ENCODE measurements around the gene CFAP57. TPM values are rescaled to one million over a fixed set of nuclear protein-coding genes. Genes with fewer than 3 reads are reported as not detected.

Gene CFAP57
- total and polyA plus RNA-seq, 2 of the 8 experiments (the other 6 are each of a cell fraction or from before 2014, with no cell fraction given) = 0.20 to 0.80 TPM

GRCh38 chr1:43285269-43285990, 113.3 kb downstream of the CFAP57 start, which contains the start of gene C1orf210:
Gene C1orf210, minus strand, starts transcription at chr1:43285581. Its CDS starts 2,311 bp downstream, at chr1:43283270.
- Histone ChIP-seq H3K9me3 (ENCODE audit: insufficient read depth in 2 of 2, low read depth in 1 of 2, low read length in 1 of 2) (no peaks in the 10 kb centered on the region), H3K4me1 (replicated peaks in 1 of 4; ENCODE audit: control insufficient read depth in 3 of 4, insufficient read depth in 4 of 4, low read length in 3 of 4) (peaks cover 0 to 15% (median 12%) of the 10 kb centered on the region in 4 experiments; a peak in 6 of 7 replicates), H3K79me2 (ENCODE audit: control insufficient read depth in 1 of 2, insufficient read depth in 2 of 2, low read length in 2 of 2) (no peaks in the 10 kb centered on the region), H2AFZ (ENCODE audit: low read length) (peak within 1 kb of the TSS; percentile 83), H2BK5ac (ENCODE audit: low read depth, low read length) (peak within 1 kb of the TSS; percentile 90), H3K79me1 (ENCODE audit: low read depth, low read length) (no peaks in the 10 kb centered on the region; the same call in none of the 2 replicates), H4K20me1 (replicated peaks in 1 of 2; ENCODE audit: control insufficient read depth in 1 of 2, insufficient read depth in 2 of 2, low read length in 2 of 2) (no peaks in the 10 kb centered on the region), H2BK120ac (replicated peaks; ENCODE audit: low read depth, low read length) (no peak within 1 kb of the TSS), H4K91ac (replicated peaks; ENCODE audit: insufficient read length, low read length) (peak within 1 kb of the TSS; percentile 76), H3K4me2 (ENCODE audit: insufficient read depth in 1 of 2, low read depth in 2 of 2, low read length in 2 of 2) (peak within 1 kb of the TSS; percentile 72 to 99), H2AK5ac (ENCODE audit: low read depth, low read length) (peak within 1 kb of the TSS; percentile 96), H3K23ac (ENCODE audit: insufficient read length) (no peak within 1 kb of the TSS), H2BK20ac (ENCODE audit: low read length) (peak within 1 kb of the TSS; percentile 21; the same call in 1 of the 2 replicates), H3K56ac (replicated peaks; ENCODE audit: insufficient read length, low read depth, low read length) (no peak within 1 kb of the TSS), H3K14ac (ENCODE audit: insufficient read length) (no peak within 1 kb of the TSS), H3K4me3 (ENCODE audit: extremely low read depth in 1 of 4, insufficient read depth in 2 of 4, low read depth in 3 of 4, low read length in 4 of 4) (peak within 1 kb of the TSS; percentile 41 to 64 (median 60)), H3K23me2 (ENCODE audit: low read depth, low read length) (peaks cover 3% of the 10 kb centered on the region; the same call in 1 of the 2 replicates), H3K9ac (replicated peaks in 1 of 4; ENCODE audit: extremely low read depth in 1 of 4, low read depth in 3 of 4, low read length in 3 of 4) (peak within 1 kb of the TSS in 3 of 4 experiments; percentile 15 to 76 (median 38); a peak in 4 of 7 replicates), H3K4ac (replicated peaks; ENCODE audit: insufficient read length, low read depth, low read length) (peak within 1 kb of the TSS; percentile 46), H3K18ac (ENCODE audit: extremely low read depth, low read length) (peak within 1 kb of the TSS; percentile 51), H2BK12ac (ENCODE audit: low read depth, low read length) (peak within 1 kb of the TSS; percentile 97), H4K5ac (ENCODE audit: insufficient read length, low read depth, low read length) (peak within 1 kb of the TSS; percentile 45), H4K8ac (ENCODE audit: extremely low read depth, insufficient read depth, low read length) (peak within 1 kb of the TSS; percentile 89), H3K27me3 (replicated peaks in 1 of 4; ENCODE audit: control insufficient read depth in 3 of 4, extremely low read depth in 1 of 4, insufficient read depth in 3 of 4, low read length in 3 of 4) (no peaks in the 10 kb centered on the region; a peak in 1 of 7 replicates), H2BK15ac (ENCODE audit: low read length) (peak within 1 kb of the TSS; percentile 99), H3K27ac (ENCODE audit: low read depth, low read length) (peak within 1 kb of the TSS; percentile 7; the same call in 1 of the 2 replicates), H3K36me3 (ENCODE audit: control insufficient read depth in 2 of 4, insufficient read depth in 4 of 4, low read length in 3 of 4) (no peaks in the 10 kb centered on the region)
- DNase-seq (ENCODE audit: low read depth in 1 of 2, low spot score in 2 of 2) (peak; percentile 71 to 93), FAIRE-seq (peak; percentile 78)
- POLR2A ChIA-PET (ENCODE audit: partially characterized antibody) = interaction anchor here (0.6 to 4.4 kb wide), 9 partner anchors 9 to 108 kb away, joined by 3 to 31 read pairs (median 5); partner anchors contain the start of genes CDC20 and TMEM125
- CTCF ChIA-PET (ENCODE audit: partially characterized antibody) = interaction anchor here (0.6 to 3.8 kb wide), 32 partner anchors 8 to 454 kb away, joined by 3 to 26 read pairs (median 4); partner anchors contain the start of genes MED8, SZT2, TIE1 and TMEM125
- WGBS, 2 experiments (ENCODE audit: extremely low coverage in 1 of 2, insufficient coverage in 1 of 2, insufficient read length in 1 of 2, insufficient replicate concordance in 2 of 2, low coverage in 1 of 2, low lambda C conversion rate in 2 of 2, missing lambda C conversion rate in 1 of 2) = 15% methylated on average over 17 of the region's 19 CpGs; no CpG with 5 or more reads in 1 of the 2 experiments
- no peak for TF ChIP-seq RXRA (IDR thresholded peaks at IDR 0.05; ENCODE audit: insufficient read depth, low read depth, low read length)

Measured in H1 (cell line).